Common myeloid progenitor, CD34-positive (primary cell): Measurements from ENCODE around the gene SUN1. TPM values are rescaled to one million over a fixed set of nuclear protein-coding genes. Genes with fewer than 3 reads are reported as not detected.

Experiments
- CTCF ChIA-PET: fragments of 350-600 bp; sonication (Branson Sonifier 250); formaldehyde crosslinking; loops from one replicate; lab custom pipeline; 2021; ENCODE audit warnings: antibody characterized with exemption; lab: Charles Lee
- POLR2A ChIA-PET: fragments of 350-600 bp; sonication (Branson Sonifier 250); formaldehyde crosslinking; loops from one replicate; lab custom pipeline; 2021; ENCODE audit warnings: antibody characterized with exemption; lab: Charles Lee
- DNase-seq, 3 donors: peaks; one replicate each; pipeline versions ENCODE4 v3.0.0 to v3.0.0-alpha.2; 2013
- H3K27ac ChIP-seq, 2 experiments: 1 replicate in 1 of 2; 2 replicates in 1 of 2; pipeline ENCODE4 v1.7.0; 2013; ENCODE audit warnings: inconsistent platforms in 2 of 2, low read length in 2 of 2, mild to moderate bottlenecking in 2 of 2, low read depth in 1 of 2, moderate library complexity in 1 of 2; ENCODE audit not compliant: severe bottlenecking in 2 of 2, insufficient read depth in 1 of 2, poor library complexity in 1 of 2
- H3K27me3 ChIP-seq, 5 experiments: replicated peaks in 2 of 5; 1 replicate in 3 of 5; 2 replicates in 2 of 5; pipeline versions ENCODE4 v1.6.1 to v1.7.0; 2013; ENCODE audit warnings: low read length in 4 of 5, mild to moderate bottlenecking in 2 of 5, moderate library complexity in 2 of 5, inconsistent platforms in 1 of 5; ENCODE audit not compliant: insufficient read depth in 5 of 5, control insufficient read depth in 4 of 5
- H3K36me3 ChIP-seq, 4 experiments: 1 replicate in 2 of 4; 2 replicates in 2 of 4; pipeline versions ENCODE4 v1.6.1 to v1.7.0; 2013; ENCODE audit warnings: low read length in 3 of 4, control low read depth in 1 of 4, mild to moderate bottlenecking in 1 of 4; ENCODE audit not compliant: control insufficient read depth in 4 of 4, insufficient read depth in 4 of 4
- H3K4me1 ChIP-seq, 4 experiments: 1 replicate in 3 of 4; 2 replicates in 1 of 4; pipeline versions ENCODE4 v1.6.1 to v1.7.1; 2013; ENCODE audit warnings: low read length in 3 of 4, mild to moderate bottlenecking in 3 of 4, control low read depth in 1 of 4, inconsistent platforms in 1 of 4, moderate library complexity in 1 of 4; ENCODE audit not compliant: control insufficient read depth in 4 of 4, insufficient read depth in 4 of 4; ENCODE audit errors: control extremely low read depth in 1 of 4
- H3K4me3 ChIP-seq, 7 experiments: 1 replicate in 4 of 7; 2 replicates in 3 of 7; pipeline versions ENCODE4 v1.5.1 to v1.7.0; 2013; ENCODE audit warnings: mild to moderate bottlenecking in 7 of 7, low read length in 6 of 7, moderate library complexity in 6 of 7, inconsistent platforms in 2 of 7, low read depth in 2 of 7, control low read depth in 1 of 7; ENCODE audit not compliant: insufficient read depth in 4 of 7, control insufficient read depth in 1 of 7; ENCODE audit errors: extremely low read depth in 1 of 7
- H3K9me3 ChIP-seq, 5 experiments: 1 replicate in 4 of 5; 2 replicates in 1 of 5; pipeline versions ENCODE4 v1.6.1 to v1.7.1; 2013; ENCODE audit warnings: low read length in 4 of 5, mild to moderate bottlenecking in 2 of 5, inconsistent platforms in 1 of 5, low read depth in 1 of 5, moderate library complexity in 1 of 5; ENCODE audit not compliant: control insufficient read depth in 4 of 5, insufficient read depth in 2 of 5; ENCODE audit errors: control extremely low read depth in 1 of 5
- whole genome bisulfite sequencing: methylation state at CpG from one replicate; pipeline ENCODE4 v1.1.5; 2013; ENCODE audit not compliant: insufficient coverage; 5-methylcytosine and 5-hydroxymethylcytosine counted together
- polyA plus RNA-seq: library from polyadenylated mRNA; unstranded; fragments of 120-200 nt; gene quantifications from one replicate; pipeline ENCODE4 v1.2.1, GENCODE V29; 2013

SUN1 gene
- 50.3 TPM for polyA plus RNA-seq

DNA sequence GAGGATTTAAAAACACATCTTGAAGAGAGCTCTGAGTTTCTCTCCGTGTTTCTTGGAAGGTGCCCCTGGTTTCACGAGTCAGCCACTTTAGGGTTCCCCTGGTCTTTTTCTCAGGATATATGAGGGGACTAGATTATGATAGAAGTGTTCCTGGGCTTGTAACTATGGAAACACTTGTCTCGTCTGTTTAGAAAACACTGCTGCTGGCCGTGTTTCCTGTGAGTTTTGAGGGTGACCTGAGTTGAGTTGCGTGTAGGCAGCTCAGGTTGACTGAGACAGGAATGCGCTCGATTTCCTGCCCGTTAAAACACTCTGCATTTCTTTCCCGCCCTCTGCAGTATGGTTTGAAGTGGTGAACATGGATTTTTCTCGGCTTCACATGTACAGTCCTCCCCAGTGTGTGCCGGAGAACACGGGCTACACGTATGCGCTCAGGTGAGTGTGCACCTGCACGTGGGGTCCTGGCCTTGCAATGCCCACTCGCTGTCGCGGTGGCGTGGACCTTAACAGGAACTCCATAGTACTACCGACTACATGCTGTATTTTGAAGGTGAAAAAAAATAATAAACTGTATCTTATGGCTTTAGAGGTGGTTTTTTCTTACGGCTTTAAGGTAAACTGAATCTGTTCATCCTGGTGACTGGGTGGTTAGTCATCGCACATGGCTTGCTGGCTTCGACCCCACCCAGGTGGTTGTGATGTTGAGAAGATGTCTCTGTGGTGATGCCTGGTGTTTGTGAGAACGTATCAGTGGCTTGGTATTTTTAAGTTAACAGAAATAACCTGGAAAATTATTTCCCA is at the start of gene SUN1:
SUN1 (plus strand) TSS at position 310 of the 801 bp plus-strand sequence; CDS start at position 359, 49 bp downstream.
- Histone ChIP-seq H3K36me3 (peaks cover 0 to 3% (median 0%) of the 10 kb centered on the region in 4 experiments), H3K4me3 (peak within 1 kb of the TSS in 5 of 7 experiments; percentile 19 to 72 (median 52)), H3K9me3 (no peaks in the 10 kb centered on the region), H3K27me3 (no peaks in the 10 kb centered on the region), H3K4me1 (peaks cover 5 to 39% (median 26%) of the 10 kb centered on the region in 4 experiments), H3K27ac (peak within 1 kb of the TSS; percentile 89 to 90)
- ChIA-PET CTCF (interaction anchor here (1.1 to 2.6 kb wide), 5 partner anchors 11 to 44 kb away, joined by 3 to 7 read pairs (median 4); no protein-coding TSS in a partner anchor), POLR2A (interaction anchor here (0.6 kb wide), 1 partner anchor 18 kb away, joined by 3 read pairs; no protein-coding TSS in a partner anchor)
- DNase-seq: peak; percentile 52 to 79 (median 78)
- 76% methylated on average over 20 of the region's 24 CpGs for WGBS

GRCh38 chr7:782718-783449 is 49.4 kb upstream of the SUN1 start:
- Histone ChIP-seq H3K4me3 (no peak overlapping the region), H3K27me3 (no peaks in the 10 kb centered on the region), H3K27ac (no peak overlapping the region), H3K36me3 (peaks cover 14 to 76% (median 53%) of the 10 kb centered on the region in 4 experiments), H3K4me1 (no peaks in the 10 kb centered on the region), H3K9me3 (no peaks in the 10 kb centered on the region)
- POLR2A ChIA-PET: no interaction called here
- CTCF ChIA-PET: interaction anchor here (0.5 to 2.0 kb wide), 5 partner anchors 16 to 93 kb away, joined by 3 to 15 read pairs (median 5); no protein-coding TSS in a partner anchor
- no peak for DNase-seq
- WGBS: 94% methylated on average over 49 of the region's 56 CpGs

GRCh38 chr7:783556-784490 is 48.5 kb upstream of the SUN1 start:
- no peak for DNase-seq
- Histone ChIP-seq H3K27me3 (no peaks in the 10 kb centered on the region), H3K4me3 (no peak overlapping the region), H3K4me1 (no peaks in the 10 kb centered on the region), H3K9me3 (no peaks in the 10 kb centered on the region), H3K36me3 (peaks cover 14 to 70% (median 48%) of the 10 kb centered on the region in 4 experiments), H3K27ac (no peak overlapping the region)
- POLR2A ChIA-PET: no interaction called here
- WGBS: 98% methylated on average over 30 of the region's 36 CpGs
- CTCF ChIA-PET: interaction anchor here (0.5 to 2.0 kb wide), 6 partner anchors 15 to 92 kb away, joined by 3 to 15 read pairs (median 5); no protein-coding TSS in a partner anchor

DNA sequence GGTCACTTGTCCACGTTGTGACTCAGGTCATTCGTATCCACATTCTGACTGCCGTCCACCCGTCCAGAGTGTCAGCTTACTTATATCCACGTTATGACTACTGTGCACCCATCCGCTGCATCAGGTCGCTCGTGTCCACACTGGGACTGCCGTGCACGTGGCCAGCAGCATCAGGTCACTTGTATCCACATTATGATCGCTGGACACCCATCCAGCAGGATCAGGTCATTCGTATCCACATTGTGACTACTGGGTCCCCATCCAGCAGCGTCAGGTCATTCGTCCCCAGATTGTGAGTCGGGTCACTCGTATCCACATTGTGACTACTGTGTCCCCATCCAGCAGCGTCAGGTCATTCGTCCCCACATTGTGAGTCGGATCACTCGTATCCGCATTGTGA is 47.3 kb upstream of the SUN1 start:
- Histone ChIP-seq H3K36me3 (peaks cover 12 to 58% (median 43%) of the 10 kb centered on the region in 4 experiments), H3K4me1 (no peaks in the 10 kb centered on the region), H3K4me3 (no peak overlapping the region), H3K27me3 (no peaks in the 10 kb centered on the region), H3K9me3 (no peaks in the 10 kb centered on the region), H3K27ac (no peak overlapping the region)
- WGBS: 99% methylated on average over 21 of the region's 21 CpGs
- ChIA-PET CTCF (interaction anchor here (1.5 kb wide), 1 partner anchor 8 kb away, joined by 3 read pairs; no protein-coding TSS in a partner anchor), POLR2A (no interaction called here)
- DNase-seq: no peak

DNA sequence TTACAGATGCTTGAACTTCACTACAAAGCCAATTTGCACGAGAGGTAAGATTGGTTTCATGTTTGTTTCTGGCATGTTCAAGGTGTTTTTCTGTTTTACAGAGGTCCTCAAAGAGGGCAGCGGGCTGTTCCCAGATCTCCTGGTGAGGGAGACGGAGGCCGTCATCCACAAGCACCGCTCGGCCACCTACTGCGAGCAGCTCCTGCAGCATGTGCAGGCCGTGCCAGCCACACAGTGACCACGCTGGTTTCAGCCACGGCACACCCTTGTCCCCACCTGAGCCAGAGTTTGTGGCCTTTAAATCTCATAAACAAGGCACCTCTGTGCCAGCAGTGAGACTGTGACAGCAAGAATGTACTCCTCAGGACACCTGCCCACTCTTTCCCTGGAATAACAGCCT is 46.9 kb upstream of the SUN1 start:
- ChIA-PET POLR2A (no interaction called here), CTCF (interaction anchor here (0.7 to 2.2 kb wide), 5 partner anchors 9 to 90 kb away, joined by 3 to 8 read pairs (median 3); no protein-coding TSS in a partner anchor)
- Histone ChIP-seq H3K36me3 (peaks cover 12 to 54% (median 42%) of the 10 kb centered on the region in 4 experiments), H3K9me3 (no peaks in the 10 kb centered on the region), H3K4me1 (no peaks in the 10 kb centered on the region), H3K4me3 (no peak overlapping the region), H3K27ac (no peak overlapping the region), H3K27me3 (no peaks in the 10 kb centered on the region)
- WGBS: 98% methylated on average over 9 of the region's 10 CpGs
- no peak for DNase-seq

- POLR2A ChIA-PET: no interaction called here
These were observed 45.6 kb upstream of the SUN1 start for GRCh38 chr7:786472-787255.

More at GRCh38 chr7:786472-787255, 45.6 kb upstream of the SUN1 start:
- CTCF ChIA-PET: interaction anchor here (0.6 to 2.2 kb wide), 5 partner anchors 12 to 87 kb away, joined by 3 to 8 read pairs (median 3); no protein-coding TSS in a partner anchor
- WGBS: 30% methylated on average over 2 of the region's 11 CpGs
- DNase-seq: peak; percentile 52 to 71 (median 61)
- Histone ChIP-seq H3K4me3 (no peak overlapping the region), H3K36me3 (peaks cover 8 to 49% (median 35%) of the 10 kb centered on the region in 4 experiments), H3K27me3 (no peaks in the 10 kb centered on the region), H3K9me3 (no peaks in the 10 kb centered on the region), H3K4me1 (no peaks in the 10 kb centered on the region), H3K27ac (no peak overlapping the region)
